NK-92 (cell line): ENCODE data around the gene FKBP14.
"Not testable (repeated sequence)": the region's sequence is repeated elsewhere in the genome, so short reads cannot be mapped to it uniquely, and the experiment has no call there.

Experiments used
- DNase-seq: peaks from one replicate; lab custom pipeline; 2025; ENCODE audit not compliant: unreplicated experiment; lab: John Stamatoyannopoulos, UW

The FKBP14 gene, protein sequence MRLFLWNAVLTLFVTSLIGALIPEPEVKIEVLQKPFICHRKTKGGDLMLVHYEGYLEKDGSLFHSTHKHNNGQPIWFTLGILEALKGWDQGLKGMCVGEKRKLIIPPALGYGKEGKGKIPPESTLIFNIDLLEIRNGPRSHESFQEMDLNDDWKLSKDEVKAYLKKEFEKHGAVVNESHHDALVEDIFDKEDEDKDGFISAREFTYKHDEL

DNA sequence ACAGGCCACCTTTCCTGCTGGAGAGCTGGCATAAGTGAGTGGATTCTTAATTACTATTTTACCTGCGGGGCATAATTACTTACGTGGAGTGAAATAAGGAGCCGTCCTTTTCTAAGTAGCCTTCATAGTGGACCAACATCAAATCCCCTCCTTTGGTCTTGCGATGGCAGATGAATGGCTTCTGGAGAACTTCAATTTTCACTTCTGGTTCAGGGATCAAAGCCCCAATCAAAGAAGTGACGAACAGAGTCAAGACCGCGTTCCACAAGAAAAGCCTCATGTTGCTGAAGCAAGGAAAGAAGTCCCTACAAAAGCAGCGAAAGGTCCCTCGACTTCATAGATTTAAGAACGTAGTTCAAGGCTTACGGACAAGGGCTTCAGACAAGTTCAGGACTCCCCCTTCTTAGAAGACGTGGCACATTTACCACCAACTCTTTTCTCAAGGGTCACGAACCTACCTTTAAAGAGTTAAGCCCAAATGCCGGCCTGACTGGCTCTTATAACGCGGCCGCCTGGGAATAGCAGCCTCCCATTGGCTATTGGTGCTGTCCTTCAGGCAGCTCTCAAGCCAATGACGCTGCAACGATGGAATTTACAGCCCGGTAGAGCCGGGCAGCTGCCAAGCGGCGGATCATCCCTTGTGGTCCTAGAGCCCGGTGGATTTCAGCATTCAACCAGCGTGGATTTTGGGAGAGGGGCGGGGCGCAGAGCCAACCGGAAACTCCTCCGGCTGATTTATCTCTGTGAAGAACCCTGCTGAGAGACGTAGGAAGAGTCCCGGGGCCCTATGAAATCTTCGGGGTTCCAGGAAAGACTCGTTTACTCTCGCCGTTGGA, at the start of gene FKBP14:
TSS of gene FKBP14 (minus strand) at position 474 of the 836 bp plus-strand sequence. CDS start at position 280, 194 bp downstream.
- no peak for DNase-seq

DNA sequence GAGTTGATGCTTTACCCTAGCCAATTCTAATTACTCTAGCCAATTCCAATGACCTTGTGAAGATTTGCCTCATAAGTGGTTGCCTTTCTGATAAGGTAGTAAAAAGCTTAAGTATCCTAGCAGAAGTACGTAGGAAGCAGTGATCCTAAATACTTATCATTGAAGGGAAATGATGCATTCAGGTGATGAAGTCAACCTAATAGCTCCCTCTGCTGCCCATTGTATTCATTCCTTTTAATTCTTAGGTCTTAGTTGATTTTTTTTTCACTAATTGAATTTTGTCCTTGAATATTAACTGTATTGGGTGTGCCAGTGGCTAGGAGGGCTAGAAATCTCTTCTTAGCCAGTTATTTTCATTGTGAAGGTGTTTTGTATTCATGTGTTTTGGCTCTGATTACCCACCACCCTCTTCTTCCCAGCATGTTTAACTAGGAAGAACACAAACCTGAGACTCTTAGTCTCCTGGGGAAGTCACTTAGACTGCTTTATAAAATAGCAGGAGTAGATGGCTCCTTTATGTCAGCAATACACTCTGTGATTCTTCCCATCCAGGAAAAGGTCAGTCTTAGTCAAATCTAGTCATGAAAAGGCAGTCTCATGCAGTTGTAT, 48.0 kb upstream of the FKBP14 start:
- no peak for DNase-seq

DNA sequence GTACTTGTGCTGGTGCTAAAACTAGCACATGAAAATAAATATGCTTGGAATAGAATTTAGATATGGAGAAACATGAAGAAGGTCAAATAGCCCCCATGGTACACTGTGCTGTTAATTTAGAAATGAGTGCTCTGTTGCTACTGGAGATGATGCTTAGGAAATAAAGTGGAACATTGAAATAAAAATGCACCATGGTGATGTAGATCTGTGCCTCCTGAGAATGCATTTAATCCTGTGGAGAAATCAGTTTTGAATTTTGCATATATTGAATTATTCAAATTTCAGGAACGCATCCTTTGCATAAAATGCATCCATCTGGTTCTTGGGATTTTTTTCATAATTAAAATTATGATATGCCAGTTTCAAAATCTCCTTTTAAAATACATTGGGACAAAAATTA, 46.2 kb upstream of the FKBP14 start:
- no peak for DNase-seq

DNA sequence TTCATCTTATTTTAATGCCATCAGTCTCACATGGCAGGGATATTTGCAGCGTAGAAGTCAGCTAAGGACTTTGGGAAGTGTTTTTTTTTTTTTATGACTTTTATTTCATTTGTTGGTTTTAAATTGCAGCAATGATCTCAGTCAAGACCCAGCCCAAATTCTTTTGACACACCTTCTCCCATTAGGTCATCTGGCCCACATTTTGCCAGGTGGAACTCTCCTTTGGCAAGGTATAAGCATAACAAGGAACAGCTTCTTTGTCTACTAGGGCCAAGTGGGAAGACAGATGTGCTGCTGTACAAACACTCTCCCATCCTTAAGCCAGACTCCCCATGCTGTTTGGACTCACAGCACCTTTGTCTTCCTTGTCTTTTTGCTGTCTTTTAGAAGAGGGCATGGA, 43.5 kb upstream of the FKBP14 start:
- no peak for DNase-seq

DNA sequence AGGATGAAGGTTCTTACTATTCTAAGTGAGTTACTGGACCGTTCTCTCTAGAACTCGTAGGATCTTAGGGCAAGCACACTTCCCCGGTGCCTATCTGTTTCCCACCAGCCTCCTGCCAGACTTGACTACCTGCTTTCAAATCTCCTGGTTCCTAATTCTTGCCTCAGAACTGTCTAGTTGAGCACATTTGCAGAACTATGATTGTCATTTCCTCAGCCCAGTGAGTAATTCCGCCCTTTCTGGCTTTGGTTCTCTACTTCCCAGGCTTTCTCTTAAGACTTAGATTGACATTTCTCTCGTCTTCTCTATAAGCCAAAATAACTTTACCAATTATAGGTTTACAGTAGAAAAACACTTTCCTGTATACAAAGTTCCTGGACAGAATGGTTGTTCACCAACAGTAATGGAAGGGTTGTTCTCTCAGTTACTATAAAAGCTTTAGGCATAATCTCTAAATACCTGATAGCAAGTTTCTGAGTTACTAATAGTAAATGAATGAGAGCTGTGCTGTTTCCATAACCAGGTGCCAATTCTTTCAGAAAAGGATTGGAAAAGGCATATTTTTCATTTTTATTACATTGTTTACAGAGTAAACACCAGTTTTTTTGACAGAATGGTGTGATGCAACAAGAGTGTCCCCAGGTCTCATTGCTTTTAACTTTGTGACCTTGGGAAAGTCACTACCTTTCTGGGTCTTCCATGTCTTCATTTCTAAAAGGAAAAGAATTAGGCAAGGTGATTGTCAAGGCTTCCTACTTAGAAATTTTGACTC, 42.8 kb upstream of the FKBP14 start:
- no peak for DNase-seq

DNA sequence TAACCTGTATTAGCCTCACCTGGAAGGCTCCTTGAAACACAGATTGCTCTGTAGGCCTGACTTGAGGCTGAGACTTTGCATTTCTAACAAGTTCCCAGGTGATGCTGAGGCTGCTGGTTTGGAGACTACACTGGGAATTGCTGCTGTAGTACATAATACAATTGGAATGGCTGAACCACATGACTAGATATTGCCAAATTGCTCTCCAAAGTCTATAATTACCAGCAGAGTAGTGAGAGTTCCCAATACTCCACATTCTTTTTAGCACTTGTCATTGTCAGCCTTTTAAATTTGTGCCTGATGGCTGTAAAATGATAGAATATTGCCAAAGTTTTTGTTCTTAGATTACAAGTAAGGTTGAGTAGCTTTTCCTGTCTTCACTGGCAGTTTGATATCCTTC, 41.6 kb upstream of the FKBP14 start:
- DNase-seq: no peak

DNA sequence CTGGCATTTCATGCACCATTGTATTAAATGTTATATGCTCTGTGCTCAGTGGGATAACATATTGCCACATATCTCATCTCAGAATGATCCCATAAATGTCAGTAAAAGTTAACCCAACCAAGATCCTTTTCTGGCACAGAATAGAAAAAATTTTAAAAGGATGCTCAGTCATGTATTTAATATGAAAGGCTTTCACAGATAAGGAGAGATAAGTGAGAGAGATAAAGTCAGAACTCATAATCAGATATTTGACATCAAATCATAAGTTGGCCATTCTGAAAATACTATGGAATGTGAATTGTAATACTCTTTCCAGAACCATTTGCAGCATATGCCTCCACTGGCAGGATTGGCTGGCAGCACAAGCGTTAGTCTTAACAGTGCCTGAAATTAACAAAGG, 40.2 kb upstream of the FKBP14 start:
- DNase-seq: no peak

DNA sequence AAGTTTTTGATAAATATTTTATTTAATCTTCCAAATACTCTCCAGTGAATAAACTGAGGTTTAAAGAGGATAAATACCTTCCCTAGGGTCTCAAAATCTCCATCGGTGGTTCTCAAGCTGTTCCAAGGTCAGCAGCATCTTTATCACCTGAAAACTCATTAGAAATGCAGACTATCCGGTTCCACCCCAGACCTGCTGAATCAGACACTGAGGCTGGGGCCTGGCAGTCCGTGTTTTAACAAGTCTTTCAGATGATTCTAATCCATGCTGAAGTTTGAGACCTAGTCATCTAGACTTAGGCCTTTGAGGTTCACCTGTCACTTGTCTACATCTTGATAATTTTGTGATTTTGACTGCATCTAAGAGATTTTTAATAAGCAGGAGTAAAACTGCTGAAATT, 39.2 kb upstream of the FKBP14 start:
- no peak for DNase-seq

DNA sequence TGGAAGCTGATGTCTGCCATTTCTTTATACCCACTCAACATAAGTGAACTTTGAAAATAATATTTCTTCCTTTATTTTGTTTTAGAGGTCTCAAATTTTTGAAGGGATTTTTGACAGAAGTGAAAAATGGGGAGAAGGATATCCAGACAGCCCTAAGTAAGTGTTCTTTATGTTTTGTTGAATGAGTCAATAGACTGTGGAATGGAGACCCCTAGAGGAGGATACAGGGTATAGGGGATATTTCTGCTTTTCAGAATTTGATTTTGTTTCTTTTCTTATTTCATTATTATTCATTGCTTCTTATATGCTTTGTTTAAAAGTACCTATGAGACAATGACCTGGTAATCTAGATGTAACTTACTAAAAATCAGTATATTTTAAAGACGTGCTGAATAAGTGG, 36.1 kb upstream of the FKBP14 start:
- DNase-seq: no peak

DNA sequence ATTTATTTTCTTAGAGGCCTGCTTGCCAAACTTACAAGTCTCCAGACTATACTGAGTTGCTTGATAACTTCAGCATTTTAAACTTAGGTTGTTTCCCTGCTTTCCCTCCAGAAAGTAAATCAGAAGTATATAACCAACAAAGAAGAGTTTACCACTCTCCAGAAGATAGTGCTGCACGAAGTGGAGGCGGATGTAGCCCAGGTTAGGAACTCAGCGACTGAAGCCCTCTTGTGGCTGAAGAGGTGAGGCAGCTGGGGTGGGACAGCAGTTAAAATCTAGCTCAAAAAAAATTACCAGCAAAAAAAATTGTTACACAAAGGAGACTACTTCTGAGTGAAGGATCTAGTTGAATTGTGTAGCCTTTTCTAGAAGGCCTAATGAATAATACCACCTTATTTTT, 35.3 kb upstream of the FKBP14 start:
- DNase-seq: not testable (repeated sequence)

DNA sequence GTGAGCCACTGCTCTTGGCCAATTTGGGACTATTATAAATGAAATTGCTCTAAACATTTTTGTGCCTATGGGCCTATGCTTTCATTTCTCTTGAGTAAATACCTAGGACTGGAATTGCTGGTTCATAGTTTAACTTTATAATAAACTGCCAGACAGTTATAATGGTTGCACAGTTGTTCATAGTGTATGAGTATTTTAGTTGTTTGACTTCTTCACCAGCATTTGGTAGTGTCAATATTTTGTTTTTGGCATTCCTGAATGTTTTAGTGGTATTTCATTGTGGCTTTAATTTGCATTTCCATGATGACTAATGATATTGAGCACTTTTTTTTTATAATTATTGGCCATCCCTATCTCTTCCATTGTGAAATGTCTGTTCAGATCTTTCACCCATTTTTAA, 31.2 kb upstream of the FKBP14 start:
- no peak for DNase-seq

DNA sequence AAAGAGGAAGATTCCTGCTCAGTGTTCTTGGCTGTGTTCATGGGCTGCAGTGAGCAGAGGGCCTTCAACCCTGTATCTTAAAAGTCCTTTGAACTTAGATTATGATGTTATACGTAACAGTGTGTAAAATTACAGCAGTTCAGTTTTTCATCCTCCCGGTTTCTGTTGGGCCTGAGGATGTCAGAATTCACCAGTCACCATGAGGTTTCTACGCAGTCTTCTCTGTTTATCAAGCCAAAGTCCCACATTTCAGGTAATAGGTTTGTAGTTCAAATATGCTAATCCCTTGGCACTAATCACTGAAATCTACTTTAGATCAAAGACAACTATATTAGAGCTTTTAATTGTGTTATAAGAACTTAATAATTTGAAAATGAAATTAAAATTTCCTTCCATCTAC, 26.6 kb upstream of the FKBP14 start:
- no peak for DNase-seq

DNA sequence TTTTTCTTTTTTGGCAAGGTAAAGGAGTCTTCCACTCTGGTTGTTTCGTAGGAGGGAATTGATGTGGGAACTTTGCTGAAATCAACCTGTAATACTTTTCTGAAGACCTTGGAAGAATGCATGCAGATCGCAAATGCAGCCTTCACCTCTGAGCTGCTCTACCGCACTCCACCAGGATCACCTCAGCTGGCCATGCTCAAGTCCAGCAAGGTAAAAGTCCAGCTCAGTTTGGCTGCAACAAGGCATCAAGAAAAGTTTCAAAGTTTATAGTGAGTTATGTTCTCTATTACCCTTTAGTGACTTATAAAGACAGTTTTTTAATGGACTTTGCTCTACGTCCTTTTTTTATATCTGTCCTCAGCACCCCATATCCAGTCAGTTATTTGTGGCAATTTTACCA, 22.7 kb upstream of the FKBP14 start:
- DNase-seq: no peak

DNA sequence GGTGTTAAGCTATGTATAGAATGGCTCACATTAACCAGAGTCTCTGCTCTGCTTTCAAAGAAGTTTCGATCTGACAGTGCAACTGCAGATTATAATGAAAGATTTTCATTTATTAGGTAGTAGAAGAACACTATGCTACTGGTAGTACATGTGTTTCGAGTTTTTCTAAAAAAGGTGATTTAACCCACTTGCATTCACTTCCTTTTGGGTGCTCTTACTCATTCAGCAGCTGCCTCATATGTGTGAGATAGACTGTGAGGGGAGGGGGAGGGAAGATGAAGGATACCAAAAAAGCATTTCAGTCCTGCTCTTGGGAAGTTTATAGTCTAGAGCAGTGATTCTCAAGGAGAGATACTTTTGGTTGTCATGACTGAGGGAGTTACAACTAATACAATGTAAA, 22.1 kb upstream of the FKBP14 start:
- no peak for DNase-seq

DNA sequence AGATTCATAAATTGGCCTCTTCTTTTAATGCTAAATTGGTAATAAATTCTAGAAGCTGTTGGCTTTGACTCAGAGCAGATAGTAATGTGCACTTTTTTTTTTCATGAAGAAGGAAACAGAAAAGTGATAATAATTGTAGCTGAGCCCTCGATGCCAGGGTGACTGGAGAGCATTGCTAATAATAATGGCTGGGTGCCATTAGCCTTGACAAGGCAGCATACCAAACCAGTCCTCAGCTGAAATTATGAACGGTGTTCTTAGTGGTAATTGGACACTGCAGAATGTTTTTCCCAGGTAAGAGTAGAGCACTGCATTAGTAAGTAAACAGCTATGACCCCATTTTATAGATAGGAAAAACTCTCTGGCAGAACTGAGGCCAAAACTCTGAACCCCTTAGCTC, 20.6 kb upstream of the FKBP14 start:
- DNase-seq: no peak

DNA sequence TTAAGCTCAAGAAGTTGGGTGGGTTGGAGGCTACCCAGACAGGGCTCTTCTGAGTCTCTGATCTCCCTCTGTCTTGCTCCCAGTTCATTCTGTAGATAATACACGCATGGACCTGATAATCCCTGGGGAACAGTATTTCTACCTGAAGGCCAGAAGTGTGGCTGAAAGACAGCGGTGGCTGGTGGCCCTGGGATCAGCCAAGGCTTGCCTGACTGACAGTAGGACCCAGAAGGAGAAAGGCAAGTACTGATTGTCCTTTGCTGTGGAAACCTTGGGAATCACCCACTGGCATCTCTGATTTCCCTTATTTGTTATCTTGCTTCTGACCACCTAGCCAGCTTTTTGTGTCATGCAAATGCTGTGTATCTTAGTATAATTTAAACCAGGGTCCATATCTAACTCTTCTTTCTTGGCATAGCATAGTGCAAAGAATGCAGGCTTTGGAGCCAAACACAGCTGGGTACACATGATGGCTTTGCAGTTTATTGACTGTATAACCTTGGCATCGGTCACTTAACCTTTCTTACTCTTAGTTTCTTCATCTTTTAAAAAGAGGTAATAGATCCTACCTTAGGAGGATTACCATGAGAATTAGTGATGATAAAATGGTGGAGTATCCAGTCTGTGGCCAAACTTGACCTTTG, 19.7 kb upstream of the FKBP14 start:
- no peak for DNase-seq

DNA sequence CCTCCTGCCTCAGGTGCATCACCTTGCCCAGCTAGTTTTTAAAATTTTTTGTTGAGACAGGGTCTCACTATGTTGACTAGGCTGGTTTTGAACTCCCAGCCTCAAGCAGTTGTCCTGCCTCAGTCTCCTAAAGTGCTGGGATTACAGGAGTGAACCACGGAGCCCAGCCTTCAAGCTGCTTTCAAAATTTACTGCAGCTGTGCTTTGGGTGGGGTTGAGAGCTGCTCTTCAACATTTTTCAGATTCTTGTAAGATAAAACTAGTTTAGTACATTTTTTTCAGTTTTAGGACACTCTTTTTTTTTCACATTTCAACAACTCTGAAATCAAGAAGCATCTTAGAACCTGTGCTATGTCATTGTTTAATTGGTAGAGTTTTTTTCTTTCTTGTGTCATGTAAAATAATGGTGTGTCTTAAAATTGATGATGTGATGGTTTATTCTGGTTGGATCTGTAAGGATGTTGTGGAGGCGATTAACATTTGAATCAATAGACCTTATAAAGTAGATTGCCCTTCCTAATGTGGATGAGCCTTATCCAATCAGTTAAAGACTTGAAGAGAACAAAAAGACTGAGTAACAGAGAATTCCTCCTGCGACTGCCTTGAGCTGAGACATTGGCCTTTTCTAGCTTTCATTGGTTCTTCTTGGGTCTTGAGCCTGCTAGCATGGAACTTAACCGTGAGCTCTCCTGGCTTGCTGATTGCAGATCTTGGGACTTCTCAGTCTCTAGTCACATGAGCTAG, 15.2 kb upstream of the FKBP14 start:
- no peak for DNase-seq

DNA sequence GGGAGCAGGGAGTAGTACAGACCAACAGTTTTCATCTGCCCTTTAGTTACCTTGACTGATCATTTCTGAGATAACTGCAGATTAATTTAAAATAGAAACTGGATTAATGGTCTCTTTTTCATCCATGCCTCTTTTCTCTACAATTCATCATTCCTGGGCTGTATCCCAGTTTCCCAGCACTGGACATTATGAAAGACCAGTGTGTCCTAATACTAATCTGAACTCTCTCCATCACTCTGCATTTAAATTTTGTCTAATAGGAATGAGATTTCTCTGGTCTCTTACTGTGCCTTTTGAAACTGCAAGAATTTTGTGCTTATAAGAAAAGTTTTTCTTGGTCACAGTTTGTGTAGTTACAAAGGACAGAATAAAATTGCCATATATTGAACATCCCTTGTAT, 14.4 kb upstream of the FKBP14 start:
- DNase-seq: no peak

DNA sequence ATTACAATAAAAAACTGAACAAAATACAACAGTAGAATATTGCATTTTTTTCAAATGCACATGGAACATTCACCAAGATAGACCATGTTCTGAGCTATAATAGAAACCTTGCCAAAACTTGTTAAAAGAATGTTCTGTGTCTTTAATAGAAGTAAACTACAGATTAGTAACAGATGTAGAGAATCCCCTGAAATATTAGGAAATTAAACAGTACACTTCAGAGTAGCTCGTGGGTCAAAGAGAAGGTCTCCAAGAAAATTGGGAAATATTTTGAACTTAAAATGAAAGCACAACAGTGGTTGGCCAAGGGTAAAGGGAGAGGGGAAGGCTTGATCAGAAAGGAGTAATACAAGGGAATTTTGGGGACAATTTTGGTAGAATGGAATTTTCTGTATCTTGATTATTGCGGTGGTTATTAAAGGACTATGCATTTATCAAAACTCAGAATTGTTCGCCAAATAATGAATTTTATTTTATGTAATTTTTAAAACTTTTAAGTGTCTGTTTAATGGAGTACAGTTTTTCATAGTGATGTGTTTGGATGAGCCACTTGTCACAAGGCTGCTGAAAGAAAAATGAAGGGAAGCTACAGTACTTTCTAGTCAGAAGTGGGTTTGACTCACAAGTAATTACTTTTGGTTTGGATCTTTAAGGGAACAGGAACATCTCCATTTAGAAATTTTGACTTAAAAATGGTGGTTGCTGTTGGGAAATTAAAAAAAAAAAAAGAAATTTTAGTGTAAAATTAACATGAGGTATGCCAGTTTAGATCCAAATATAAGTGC, 11.9 kb upstream of the FKBP14 start:
- DNase-seq: no peak

DNA sequence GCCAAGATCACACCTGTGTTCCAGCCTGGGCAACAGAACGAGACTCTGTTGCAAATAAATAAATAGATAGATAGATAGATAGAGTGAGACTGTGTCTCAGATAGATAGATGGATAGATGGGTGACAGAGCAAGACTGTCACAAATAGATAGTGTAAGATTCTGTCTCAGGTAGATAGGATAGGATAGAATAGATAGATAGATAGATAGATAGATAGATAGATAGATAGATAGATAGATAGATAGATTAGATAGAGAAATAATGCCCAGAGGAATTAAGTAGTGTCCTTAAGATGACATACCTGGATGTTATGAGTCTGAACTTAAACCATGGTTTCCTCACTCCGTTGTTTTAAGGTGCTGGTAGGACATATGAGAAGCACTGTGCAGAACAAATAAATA, 9.7 kb upstream of the FKBP14 start:
- no peak for DNase-seq
